Liver (tissue), 9 donors: ENCODE results near the gene INPP4B. TPM values are rescaled to one million over a fixed set of nuclear protein-coding genes. Genes with fewer than 3 reads are reported as not detected.

Experiments used
- DNase-seq: peaks from one replicate; pipeline ENCODE4 v3.0.0-alpha.2; 2017; ENCODE audit warnings: low spot score
- H3K27ac ChIP-seq, 2 donors: one replicate each; pipeline ENCODE4 v1.7.0; 2013; ENCODE audit warnings: inconsistent platforms in 2 of 2, low read length in 2 of 2, control low read depth in 1 of 2, low read depth in 1 of 2, mild to moderate bottlenecking in 1 of 2
- H3K27me3 ChIP-seq, 4 donors: one replicate each; pipeline versions ENCODE4 v1.6.1 to v1.7.0; 2013; ENCODE audit warnings: low read length in 3 of 4, inconsistent platforms in 1 of 4, mild to moderate bottlenecking in 1 of 4, moderate library complexity in 1 of 4; ENCODE audit not compliant: control insufficient read depth in 4 of 4, insufficient read depth in 4 of 4
- H3K36me3 ChIP-seq, 4 donors: one replicate each; pipeline versions ENCODE4 v1.6.1 to v1.7.0; 2013; ENCODE audit warnings: low read length in 3 of 4, mild to moderate bottlenecking in 3 of 4, low read depth in 1 of 4, moderate library complexity in 1 of 4; ENCODE audit not compliant: control insufficient read depth in 4 of 4, insufficient read depth in 3 of 4
- H3K4me1 ChIP-seq, 4 donors: one replicate each; pipeline versions ENCODE4 v1.6.1 to v1.7.0; 2013; ENCODE audit warnings: low read length in 3 of 4, mild to moderate bottlenecking in 3 of 4, moderate library complexity in 1 of 4; ENCODE audit not compliant: control insufficient read depth in 4 of 4, insufficient read depth in 4 of 4
- H3K4me3 ChIP-seq, 3 donors: one replicate each; pipeline versions ENCODE4 v1.6.1 to v1.7.0; 2013; ENCODE audit warnings: low read length in 3 of 3, control low read depth in 1 of 3, low read depth in 1 of 3, mild to moderate bottlenecking in 1 of 3
- H3K9ac ChIP-seq, 2 donors: one replicate each; pipeline ENCODE4 v1.7.0; 2013; ENCODE audit warnings: low read length in 2 of 2, mild to moderate bottlenecking in 2 of 2, moderate library complexity in 2 of 2, control low read depth in 1 of 2, low read depth in 1 of 2
- H3K9me3 ChIP-seq, 4 donors: one replicate each; pipeline versions ENCODE4 v1.6.1 to v1.7.0; 2013; ENCODE audit warnings: low read length in 3 of 4; ENCODE audit not compliant: control insufficient read depth in 4 of 4
- ATF3 ChIP-seq: IDR thresholded peaks from 2 replicates; pipeline ENCODE4 v1.6.1; 2016; ENCODE audit warnings: antibody characterized with exemption
- EGR1 ChIP-seq, 2 donors: IDR thresholded peaks; 2 replicates each; pipeline ENCODE4 v1.6.1; 2016 to 2018; ENCODE audit warnings: antibody characterized with exemption in 2 of 2, low read depth in 2 of 2
- FOXA1 ChIP-seq: IDR thresholded peaks from 2 replicates; pipeline ENCODE4 v1.6.1; 2016; ENCODE audit warnings: antibody characterized with exemption
- FOXA2 ChIP-seq: IDR thresholded peaks from 2 replicates; pipeline ENCODE4 v1.6.1; 2016; ENCODE audit warnings: antibody characterized with exemption
- GABPA ChIP-seq, 2 donors: IDR thresholded peaks in 1 of 2; conservative IDR thresholded peaks in 1 of 2; 2 replicates each; pipeline ENCODE4 v1.6.1; 2016; ENCODE audit warnings: antibody characterized with exemption in 2 of 2, mild to moderate bottlenecking in 1 of 2, moderate library complexity in 1 of 2
- HNF4A ChIP-seq, 2 donors: conservative IDR thresholded peaks; 2 replicates each; pipeline ENCODE4 v1.6.1; 2016; ENCODE audit warnings: antibody characterized with exemption in 2 of 2, mild to moderate bottlenecking in 2 of 2
- HNF4G ChIP-seq: IDR thresholded peaks from 2 replicates; pipeline ENCODE4 v1.6.1; 2016; ENCODE audit warnings: antibody characterized with exemption
- JUND ChIP-seq, 2 donors: IDR thresholded peaks; 2 replicates each; pipeline ENCODE4 v1.6.1; 2016; ENCODE audit warnings: antibody characterized with exemption in 2 of 2
- NR2F2 ChIP-seq: IDR thresholded peaks from 2 replicates; pipeline ENCODE4 v1.6.1; 2016; ENCODE audit warnings: antibody characterized with exemption
- RAD21 ChIP-seq, 2 donors: IDR thresholded peaks; 2 replicates each; pipeline ENCODE4 v1.6.1; 2016; ENCODE audit warnings: antibody characterized with exemption in 2 of 2, mild to moderate bottlenecking in 2 of 2
- REST ChIP-seq: IDR thresholded peaks from 2 replicates; pipeline ENCODE4 v1.6.1; 2016; ENCODE audit warnings: antibody characterized with exemption, mild to moderate bottlenecking
- RXRA ChIP-seq, 2 donors: IDR thresholded peaks; 2 replicates each; pipeline ENCODE4 v1.6.1; 2017 to 2018; ENCODE audit warnings: antibody characterized with exemption in 2 of 2, mild to moderate bottlenecking in 1 of 2
- SP1 ChIP-seq: IDR thresholded peaks from 2 replicates; pipeline ENCODE4 v1.6.1; 2018; ENCODE audit warnings: antibody characterized with exemption, mild to moderate bottlenecking
- TAF1 ChIP-seq: conservative IDR thresholded peaks from 2 replicates; pipeline ENCODE4 v1.6.1; 2016; ENCODE audit warnings: antibody characterized with exemption, mild to moderate bottlenecking
- YY1 ChIP-seq: IDR thresholded peaks from 2 replicates; pipeline ENCODE4 v1.6.1; 2016; ENCODE audit warnings: antibody characterized with exemption, mild to moderate bottlenecking
- WGBS: extraction: QIAGEN DNeasy Blood & Tissue Kit; methylation state at CpG from one replicate; pipeline ENCODE4 v1.1.7; 2013; 5-methylcytosine and 5-hydroxymethylcytosine counted together
- polyA plus RNA-seq, 2 donors: library from polyadenylated mRNA; stranded (reverse) in 1 of 2; unstranded in 1 of 2; fragments of 200-250 nt in 1 of 2; fragments of >200 nt in 1 of 2; fragmentation: Nextera tagmentation in 1 of 2; extraction: Ambion mirVana in 1 of 2; gene quantifications; one replicate each; pipeline versions ENCODE4 v1.2.1 to v1.2.3, GENCODE V29; 2013 to 2015
- total RNA-seq, 2 donors: library from RNA; depleted of rRNA; stranded (reverse); fragments of >200 nt; gene quantifications; one replicate each; pipeline ENCODE4 v1.2.3, GENCODE V29; 2014
- TF ChIP-seq, protein P1 (sequence below): fragments of 150-350 bp; IDR thresholded peaks from 2 replicates; pipeline ENCODE4 v1.5.1; 2017; ENCODE audit warnings: improper control_type of control experiment, low read depth, low read length; ENCODE audit not compliant: missing input control
- TF ChIP-seq, protein P2 (sequence below): IDR thresholded peaks from 2 replicates; pipeline ENCODE4 v1.6.1; 2016; ENCODE audit warnings: antibody characterized with exemption
- TF ChIP-seq, protein P3 (sequence below): IDR thresholded peaks from 2 replicates; pipeline ENCODE4 v1.6.1; 2016; ENCODE audit warnings: antibody characterized with exemption
- donor health status: healthy.
- donor health status: healthy.
- donor health status: healthy.
- donor health status: healthy.
- donor health status: healthy.

INPP4B gene
- total and polyA plus RNA-seq, 4 donors: 0.43 to 2.8 (median 1.6) TPM

DNA sequence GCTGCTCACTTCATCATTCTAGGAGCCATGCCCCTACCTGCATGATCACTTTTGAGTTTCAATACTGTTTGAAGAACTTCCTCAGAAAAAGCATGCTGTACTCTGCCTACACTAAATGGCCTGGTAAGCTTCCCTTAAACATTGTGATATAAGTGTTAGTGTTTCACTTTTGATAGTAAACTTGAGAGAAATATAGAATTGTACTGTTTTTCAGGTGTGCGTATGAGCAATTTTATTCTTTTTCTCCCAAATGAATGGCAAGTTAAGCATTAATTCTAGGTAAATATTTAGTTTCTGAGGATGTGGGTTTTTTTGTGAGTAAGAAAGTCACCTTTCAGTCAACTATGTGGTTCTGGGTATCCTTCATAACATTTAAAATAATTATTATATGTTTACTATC is 725.2 kb downstream of the INPP4B start:
- TF ChIP-seq FOXA2 (no peak), TAF1 (no peak), GABPA (IDR thresholded peaks at IDR 0.05 in 1 of 2, conservative IDR thresholded peaks at IDR 0.05 in 1 of 2) (no peak), RAD21 (IDR thresholded peaks at IDR 0.05) (no peak)
- TF ChIP-seq, protein P1, sequence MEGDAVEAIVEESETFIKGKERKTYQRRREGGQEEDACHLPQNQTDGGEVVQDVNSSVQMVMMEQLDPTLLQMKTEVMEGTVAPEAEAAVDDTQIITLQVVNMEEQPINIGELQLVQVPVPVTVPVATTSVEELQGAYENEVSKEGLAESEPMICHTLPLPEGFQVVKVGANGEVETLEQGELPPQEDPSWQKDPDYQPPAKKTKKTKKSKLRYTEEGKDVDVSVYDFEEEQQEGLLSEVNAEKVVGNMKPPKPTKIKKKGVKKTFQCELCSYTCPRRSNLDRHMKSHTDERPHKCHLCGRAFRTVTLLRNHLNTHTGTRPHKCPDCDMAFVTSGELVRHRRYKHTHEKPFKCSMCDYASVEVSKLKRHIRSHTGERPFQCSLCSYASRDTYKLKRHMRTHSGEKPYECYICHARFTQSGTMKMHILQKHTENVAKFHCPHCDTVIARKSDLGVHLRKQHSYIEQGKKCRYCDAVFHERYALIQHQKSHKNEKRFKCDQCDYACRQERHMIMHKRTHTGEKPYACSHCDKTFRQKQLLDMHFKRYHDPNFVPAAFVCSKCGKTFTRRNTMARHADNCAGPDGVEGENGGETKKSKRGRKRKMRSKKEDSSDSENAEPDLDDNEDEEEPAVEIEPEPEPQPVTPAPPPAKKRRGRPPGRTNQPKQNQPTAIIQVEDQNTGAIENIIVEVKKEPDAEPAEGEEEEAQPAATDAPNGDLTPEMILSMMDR: no peak
- H3K4me3 ChIP-seq: no peak overlapping the region
- WGBS: 91% methylated on average over 1 of the region's 1 CpG
- no peaks in the 10 kb centered on the region for H3K36me3 ChIP-seq
- H3K27ac ChIP-seq: no peak overlapping the region
- no peaks in the 10 kb centered on the region for H3K27me3 ChIP-seq
- H3K9ac ChIP-seq: no peak overlapping the region
- no peak for DNase-seq
- H3K9me3 ChIP-seq: no peaks in the 10 kb centered on the region
- no peaks in the 10 kb centered on the region for H3K4me1 ChIP-seq

DNA sequence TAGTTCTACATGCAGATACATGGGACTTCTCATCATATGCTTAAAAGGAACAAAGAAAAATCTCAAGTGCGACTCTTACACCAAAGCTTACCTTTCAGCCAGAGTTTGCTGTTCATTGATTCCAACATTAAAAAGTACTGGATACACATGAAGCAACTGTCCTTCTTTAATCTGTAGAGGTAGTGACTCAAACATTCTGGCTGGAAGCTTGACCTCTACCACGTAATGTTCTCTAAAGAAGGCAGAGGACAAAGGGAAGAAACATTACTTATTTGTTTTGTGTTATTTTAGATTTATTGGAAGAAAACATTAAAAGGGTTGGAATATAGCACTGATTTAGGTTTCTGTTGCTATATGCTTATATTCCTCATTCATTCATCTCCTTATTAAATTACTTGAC is 733.6 kb downstream of the INPP4B start:
- Histone ChIP-seq H3K36me3 (no peaks in the 10 kb centered on the region), H3K4me1 (no peaks in the 10 kb centered on the region), H3K27ac (no peak overlapping the region), H3K27me3 (no peaks in the 10 kb centered on the region), H3K9ac (no peak overlapping the region), H3K4me3 (no peak overlapping the region), H3K9me3 (no peaks in the 10 kb centered on the region)
- TF ChIP-seq HNF4A (conservative IDR thresholded peaks at IDR 0.05): no peak
- no peak for TF ChIP-seq SP1
- TF ChIP-seq GABPA (IDR thresholded peaks at IDR 0.05 in 1 of 2, conservative IDR thresholded peaks at IDR 0.05 in 1 of 2): no peak
- no peak for TF ChIP-seq RAD21 (IDR thresholded peaks at IDR 0.05)
- TF ChIP-seq YY1: no peak
- TF ChIP-seq RXRA (IDR thresholded peaks at IDR 0.05): no peak
- TF ChIP-seq JUND (IDR thresholded peaks at IDR 0.05): no peak
- no peak for TF ChIP-seq EGR1 (IDR thresholded peaks at IDR 0.05; ENCODE audit: low read depth in 2 of 2)
- TF ChIP-seq FOXA1: no peak
- no peak for TF ChIP-seq REST
- TF ChIP-seq NR2F2: no peak
- TF ChIP-seq, protein P2, sequence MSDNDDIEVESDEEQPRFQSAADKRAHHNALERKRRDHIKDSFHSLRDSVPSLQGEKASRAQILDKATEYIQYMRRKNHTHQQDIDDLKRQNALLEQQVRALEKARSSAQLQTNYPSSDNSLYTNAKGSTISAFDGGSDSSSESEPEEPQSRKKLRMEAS: no peak
- no peak for TF ChIP-seq HNF4G
- TF ChIP-seq, protein P3, sequence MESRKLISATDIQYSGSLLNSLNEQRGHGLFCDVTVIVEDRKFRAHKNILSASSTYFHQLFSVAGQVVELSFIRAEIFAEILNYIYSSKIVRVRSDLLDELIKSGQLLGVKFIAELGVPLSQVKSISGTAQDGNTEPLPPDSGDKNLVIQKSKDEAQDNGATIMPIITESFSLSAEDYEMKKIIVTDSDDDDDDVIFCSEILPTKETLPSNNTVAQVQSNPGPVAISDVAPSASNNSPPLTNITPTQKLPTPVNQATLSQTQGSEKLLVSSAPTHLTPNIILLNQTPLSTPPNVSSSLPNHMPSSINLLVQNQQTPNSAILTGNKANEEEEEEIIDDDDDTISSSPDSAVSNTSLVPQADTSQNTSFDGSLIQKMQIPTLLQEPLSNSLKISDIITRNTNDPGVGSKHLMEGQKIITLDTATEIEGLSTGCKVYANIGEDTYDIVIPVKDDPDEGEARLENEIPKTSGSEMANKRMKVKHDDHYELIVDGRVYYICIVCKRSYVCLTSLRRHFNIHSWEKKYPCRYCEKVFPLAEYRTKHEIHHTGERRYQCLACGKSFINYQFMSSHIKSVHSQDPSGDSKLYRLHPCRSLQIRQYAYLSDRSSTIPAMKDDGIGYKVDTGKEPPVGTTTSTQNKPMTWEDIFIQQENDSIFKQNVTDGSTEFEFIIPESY: no peak
- no peak for TF ChIP-seq FOXA2
- TF ChIP-seq ATF3: no peak
- no peak for TF ChIP-seq TAF1
- 87% methylated on average over 2 of the region's 2 CpGs for WGBS
- no peak for DNase-seq
